Epithelial cell of proximal tubule (primary cell): ENCODE data around the gene TNRC18. TPM values are rescaled to one million over a fixed set of nuclear protein-coding genes. Genes with fewer than 3 reads are reported as not detected.
A peak's percentile ranks its signal among the peaks of the same experiment; 100 is the strongest.

Experiments used
- DNase-seq: peaks from one replicate; pipeline ENCODE4 v3.0.0-alpha.2; 2011; ENCODE audit warnings: low read depth
- H3K4me3 ChIP-seq: 2 replicates; pipeline ENCODE4 v1.5.1; 2011; ENCODE audit warnings: low read depth, mild to moderate bottlenecking, low read length
- CTCF ChIP-seq: conservative IDR thresholded peaks from 2 replicates; pipeline ENCODE4 v1.5.1; 2012; ENCODE audit warnings: low read depth, mild to moderate bottlenecking, low read length
- total RNA-seq: library from RNA; depleted of rRNA; stranded (reverse); fragments of >200 nt; gene quantifications from 2 replicates; pipeline ENCODE4 v1.2.3, GENCODE V29; 2015

TNRC18 gene
- total RNA-seq, 1 donor from 2014 or later, result 34.3 TPM

- peak; percentile 64 for TF ChIP-seq CTCF
- no peak overlapping the region for H3K4me3 ChIP-seq
- no peak for DNase-seq
These were observed 27.1 kb upstream of the TNRC18 start for GRCh38 chr7:5450549-5451327.

GRCh38 chr7:5448378-5449037, 24.9 kb upstream of the TNRC18 start:
- DNase-seq, result no peak
- no peak for TF ChIP-seq CTCF
- H3K4me3 ChIP-seq, result no peak overlapping the region

- DNase-seq, result no peak
- no peak overlapping the region for H3K4me3 ChIP-seq
- TF ChIP-seq CTCF, result no peak
These were observed 22.5 kb upstream of the TNRC18 start for GRCh38 chr7:5445981-5446594.

GRCh38 chr7:5443678-5444077, 20.0 kb upstream of the TNRC18 start:
- no peak for DNase-seq
- no peak for TF ChIP-seq CTCF
- H3K4me3 ChIP-seq, result no peak overlapping the region

- no peak for DNase-seq
- no peak overlapping the region for H3K4me3 ChIP-seq
- TF ChIP-seq CTCF, result no peak
These were observed 19.2 kb upstream of the TNRC18 start for GRCh38 chr7:5442757-5443305.

GRCh38 chr7:5441840-5442503, 18.3 kb upstream of the TNRC18 start:
- DNase-seq, result no peak
- H3K4me3 ChIP-seq, result no peak overlapping the region
- no peak for TF ChIP-seq CTCF
